ENCODE data around the gene KDELR3. TPM values are rescaled to one million over a fixed set of nuclear protein-coding genes. Genes with fewer than 3 reads are reported as not detected.

Gene KDELR3
- total RNA-seq, 1 experiment from 2014 or later: 33.1 TPM

DNA sequence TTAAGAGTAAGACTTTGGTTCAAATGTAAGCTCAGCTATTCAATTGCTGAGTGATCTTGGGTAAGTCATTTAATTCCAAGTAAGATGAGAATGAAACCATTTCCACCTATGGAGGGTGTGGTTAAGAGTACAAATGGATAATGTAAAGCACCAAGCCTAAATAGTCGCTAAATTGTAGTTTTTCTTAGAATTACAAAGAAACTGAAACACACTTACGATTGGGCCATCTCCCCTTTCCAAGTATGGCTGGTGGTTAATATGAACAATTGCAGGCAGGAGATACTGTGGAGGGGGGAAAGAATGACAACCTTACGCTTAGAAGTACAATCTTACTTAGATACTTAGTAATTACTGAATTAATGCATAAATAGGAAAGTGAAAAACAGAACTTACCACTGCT lies 30.0 kb downstream of the KDELR3 start (continued):
- TF ChIP-seq, protein P1, sequence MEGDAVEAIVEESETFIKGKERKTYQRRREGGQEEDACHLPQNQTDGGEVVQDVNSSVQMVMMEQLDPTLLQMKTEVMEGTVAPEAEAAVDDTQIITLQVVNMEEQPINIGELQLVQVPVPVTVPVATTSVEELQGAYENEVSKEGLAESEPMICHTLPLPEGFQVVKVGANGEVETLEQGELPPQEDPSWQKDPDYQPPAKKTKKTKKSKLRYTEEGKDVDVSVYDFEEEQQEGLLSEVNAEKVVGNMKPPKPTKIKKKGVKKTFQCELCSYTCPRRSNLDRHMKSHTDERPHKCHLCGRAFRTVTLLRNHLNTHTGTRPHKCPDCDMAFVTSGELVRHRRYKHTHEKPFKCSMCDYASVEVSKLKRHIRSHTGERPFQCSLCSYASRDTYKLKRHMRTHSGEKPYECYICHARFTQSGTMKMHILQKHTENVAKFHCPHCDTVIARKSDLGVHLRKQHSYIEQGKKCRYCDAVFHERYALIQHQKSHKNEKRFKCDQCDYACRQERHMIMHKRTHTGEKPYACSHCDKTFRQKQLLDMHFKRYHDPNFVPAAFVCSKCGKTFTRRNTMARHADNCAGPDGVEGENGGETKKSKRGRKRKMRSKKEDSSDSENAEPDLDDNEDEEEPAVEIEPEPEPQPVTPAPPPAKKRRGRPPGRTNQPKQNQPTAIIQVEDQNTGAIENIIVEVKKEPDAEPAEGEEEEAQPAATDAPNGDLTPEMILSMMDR (IDR thresholded peaks at IDR 0.05 in 2 of 3, conservative IDR thresholded peaks at IDR 0.05 in 1 of 3; ENCODE audit: borderline replicate concordance in 1 of 3, insufficient read depth in 1 of 3, low read depth in 2 of 3, low read length in 2 of 3): no peak
- TF ChIP-seq ELF1 (IDR thresholded peaks at IDR 0.05; ENCODE audit: borderline replicate concordance, low read depth) (no peak), ZNF274 (IDR thresholded peaks at IDR 0.05; ENCODE audit: low read depth, low read length) (no peak), SIN3A (IDR thresholded peaks at IDR 0.05; ENCODE audit: low read depth) (no peak), CEBPB (IDR thresholded peaks at IDR 0.05; ENCODE audit: low read depth) (no peak), ZFX (IDR thresholded peaks at IDR 0.05) (no peak)
- TF ChIP-seq, protein P2, sequence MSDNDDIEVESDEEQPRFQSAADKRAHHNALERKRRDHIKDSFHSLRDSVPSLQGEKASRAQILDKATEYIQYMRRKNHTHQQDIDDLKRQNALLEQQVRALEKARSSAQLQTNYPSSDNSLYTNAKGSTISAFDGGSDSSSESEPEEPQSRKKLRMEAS (IDR thresholded peaks at IDR 0.05): no peak
- TF ChIP-seq, protein P3, sequence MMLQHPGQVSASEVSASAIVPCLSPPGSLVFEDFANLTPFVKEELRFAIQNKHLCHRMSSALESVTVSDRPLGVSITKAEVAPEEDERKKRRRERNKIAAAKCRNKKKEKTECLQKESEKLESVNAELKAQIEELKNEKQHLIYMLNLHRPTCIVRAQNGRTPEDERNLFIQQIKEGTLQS (IDR thresholded peaks at IDR 0.05): no peak

DNA sequence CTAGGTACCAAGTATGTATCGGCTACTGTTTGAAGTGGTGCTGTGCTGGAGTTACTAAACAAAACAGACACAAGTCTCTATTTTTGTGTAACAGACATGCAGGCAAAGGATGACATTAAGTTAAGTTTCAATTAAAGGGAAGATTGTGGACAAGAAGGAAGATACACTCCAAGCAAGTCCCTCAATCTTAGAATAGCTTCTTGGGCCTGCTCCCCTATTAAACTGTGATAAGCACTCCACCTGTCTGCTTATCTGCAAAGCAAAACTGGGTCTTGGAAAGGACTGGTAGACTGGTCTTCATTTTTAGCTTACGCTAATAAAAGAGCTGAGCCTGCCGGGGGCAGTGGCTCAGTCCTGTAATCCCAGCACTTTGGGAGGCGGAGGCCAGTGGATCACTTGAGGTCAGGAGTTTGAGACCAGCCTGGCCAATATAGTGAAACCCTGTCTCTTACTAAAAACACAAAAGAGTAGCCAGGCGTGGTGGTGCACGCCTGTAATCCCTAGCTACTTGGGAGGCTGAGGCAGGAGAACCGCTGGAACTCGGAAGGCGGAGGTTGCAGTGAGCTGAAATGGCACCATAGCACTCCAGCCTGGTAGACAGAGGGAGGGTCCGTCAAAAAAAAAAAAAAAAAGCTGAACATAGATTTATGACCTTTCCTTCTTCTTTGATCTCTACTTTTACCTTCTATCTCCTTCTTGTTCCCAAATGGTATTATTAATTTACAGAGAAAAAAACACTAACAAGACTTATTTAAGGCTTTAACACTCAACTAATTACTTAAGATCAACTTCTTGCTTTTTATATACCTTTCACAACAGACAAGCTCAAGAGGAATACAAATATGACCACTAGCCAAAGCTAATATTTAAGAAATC lies 34.1 kb downstream of the KDELR3 start:
- DNase-seq (ENCODE audit: low read depth, low spot score): no peak
- peaks cover 44 to 63% of the 10 kb centered on the region in 2 experiments for H3K36me3 ChIP-seq (ENCODE audit: control insufficient read depth in 1 of 2, insufficient read depth in 2 of 2, low read length in 2 of 2)
- H3K4me1 ChIP-seq (ENCODE audit: control insufficient read depth in 1 of 2, insufficient read depth in 2 of 2, low read length in 2 of 2): peaks cover 9 to 19% of the 10 kb centered on the region in 2 experiments; a peak in 3 of 4 replicates
- ChIA-PET RAD21 (ENCODE audit: low non-redundant PET in 1 of 2, low total read pairs in 2 of 2, uncharacterized antibody in 2 of 2, unreplicated experiment in 2 of 2) (no interaction called here), POLR2A (interaction anchor here (0.6 to 2.3 kb wide), 2 partner anchors 11 to 22 kb away, joined by 3 to 9 read pairs; no protein-coding TSS in a partner anchor), CTCF (interaction anchor here (1.3 kb wide), 1 partner anchor 69 kb away, joined by 3 read pairs; no protein-coding TSS in a partner anchor)
- H4K20me1 ChIP-seq (ENCODE audit: insufficient read depth): peaks cover 44% of the 10 kb centered on the region; the same call in 1 of the 2 replicates
- H3K4me3 ChIP-seq (replicated peaks in 1 of 2; ENCODE audit: low read depth in 1 of 2, low read length in 2 of 2): no peak overlapping the region
- BruUV-seq (replicated peaks): no TSS peak
- H3K9me3 ChIP-seq (ENCODE audit: control insufficient read depth in 1 of 2, insufficient read depth in 1 of 2, low read depth in 1 of 2, low read length in 2 of 2): no peaks in the 10 kb centered on the region
- no peak overlapping the region for H2AFZ ChIP-seq (ENCODE audit: low read depth, low read length, poor library complexity, severe bottlenecking)
- H3K9me2 ChIP-seq (ENCODE audit: insufficient read depth): no peaks in the 10 kb centered on the region
- intact Hi-C loops (cut with micrococcal nuclease): no loop called here
- no peak overlapping the region for H3K4me2 ChIP-seq (ENCODE audit: low read length)
- H3K9ac ChIP-seq (ENCODE audit: low read length): no peak overlapping the region
- no peak for ATAC-seq
- no peaks in the 10 kb centered on the region for H3K27me3 ChIP-seq (ENCODE audit: insufficient read depth, low read length)
- H3K79me2 ChIP-seq (ENCODE audit: insufficient read depth, low read length): peaks cover 90% of the 10 kb centered on the region
- no peak for TF ChIP-seq ELF1 (IDR thresholded peaks at IDR 0.05; ENCODE audit: borderline replicate concordance, low read depth)
- H3K27ac ChIP-seq (ENCODE audit: low read depth, low read length): no peak overlapping the region

All from HCT116 (cell line).